ENCODE data around the gene CPB1.
"Not testable (repeated sequence)": the region's sequence is repeated elsewhere in the genome, so short reads cannot be mapped to it uniquely, and the experiment has no call there.

Gene CPB1

DNA sequence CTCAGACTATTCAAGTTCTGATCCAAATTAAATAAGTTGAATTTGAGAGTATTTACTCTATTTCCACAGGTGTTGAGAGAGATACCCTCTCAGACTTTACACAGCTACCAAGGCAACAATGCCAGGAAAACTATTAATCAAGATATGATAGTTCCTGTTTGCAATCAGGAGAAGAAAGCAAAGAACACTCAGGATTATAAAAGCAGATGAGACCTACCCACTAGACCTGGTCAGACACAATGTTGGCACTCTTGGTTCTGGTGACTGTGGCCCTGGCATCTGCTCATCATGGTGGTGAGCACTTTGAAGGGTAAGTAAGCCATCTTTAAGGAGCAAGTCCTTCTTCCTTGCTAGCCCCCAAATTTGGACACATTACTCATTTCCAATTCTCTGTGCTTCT lies at the start of gene CPB1:
Gene CPB1, plus strand, starts transcription at position 227 of the 400 bp plus-strand sequence. Its CDS starts 13 bp downstream, at position 240.
- no peak for DNase-seq (ENCODE audit: low spot score)

DNA sequence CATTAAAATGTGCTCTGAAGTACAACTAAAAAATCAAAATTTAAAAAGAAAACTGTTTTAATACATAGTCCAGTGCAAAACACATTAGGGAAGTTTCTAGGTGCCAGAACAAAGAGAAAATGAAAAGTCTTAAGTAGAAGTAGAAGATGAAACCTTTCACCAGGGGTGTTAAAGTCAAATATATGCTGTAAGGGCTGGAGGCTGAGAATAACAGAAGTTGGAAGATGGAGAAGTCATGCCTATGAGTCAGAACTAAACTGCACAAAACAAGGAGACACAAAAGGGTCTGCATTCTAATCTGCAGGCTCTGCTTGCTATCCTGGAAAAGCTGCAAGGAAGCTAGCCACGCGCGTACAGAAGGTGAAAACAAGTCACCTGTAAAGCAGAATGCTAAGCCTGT lies 48.7 kb upstream of the CPB1 start:
- no peak for DNase-seq (ENCODE audit: low spot score)

DNA sequence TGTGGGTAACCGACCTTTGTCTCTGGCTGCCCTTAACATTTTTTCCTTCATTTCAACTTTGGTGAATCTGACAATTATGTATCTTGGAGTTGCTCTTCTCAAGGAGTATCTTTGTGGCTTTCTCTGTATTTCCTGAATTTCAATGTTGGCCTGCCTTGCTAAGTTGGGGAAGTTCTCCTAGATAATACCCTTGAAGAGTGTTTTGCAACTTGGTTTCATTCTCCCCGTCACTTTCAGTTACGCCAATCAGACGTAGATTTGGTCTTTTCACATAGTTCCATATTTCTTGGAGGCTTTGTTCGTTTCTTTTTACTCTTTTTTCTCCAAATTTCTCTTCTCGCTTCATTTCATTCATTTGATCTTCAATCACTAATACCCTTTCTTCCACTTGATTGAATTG lies 42.6 kb upstream of the CPB1 start:
- DNase-seq (ENCODE audit: low spot score): not testable (repeated sequence)

DNA sequence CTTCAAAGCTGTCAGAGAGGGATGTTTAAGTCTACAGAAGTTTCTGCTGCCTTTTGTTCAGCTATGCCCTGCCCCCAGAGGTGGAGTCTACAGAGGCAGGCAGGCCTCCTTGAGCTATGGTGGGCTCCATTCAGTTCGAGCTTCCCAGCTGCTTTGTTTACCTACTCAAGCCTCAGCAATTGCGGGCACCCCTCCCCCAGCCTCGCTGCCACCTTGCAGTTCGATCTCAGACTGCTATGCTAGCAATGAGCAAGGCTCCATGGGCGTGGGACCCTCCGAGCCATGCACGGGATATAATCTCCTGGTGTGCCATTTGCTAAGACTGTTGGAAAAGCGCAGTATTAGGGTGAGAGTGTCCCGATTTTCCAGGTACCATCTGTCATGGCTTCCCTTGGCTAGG lies 41.5 kb upstream of the CPB1 start:
- not testable (repeated sequence) for DNase-seq (ENCODE audit: low spot score)

DNA sequence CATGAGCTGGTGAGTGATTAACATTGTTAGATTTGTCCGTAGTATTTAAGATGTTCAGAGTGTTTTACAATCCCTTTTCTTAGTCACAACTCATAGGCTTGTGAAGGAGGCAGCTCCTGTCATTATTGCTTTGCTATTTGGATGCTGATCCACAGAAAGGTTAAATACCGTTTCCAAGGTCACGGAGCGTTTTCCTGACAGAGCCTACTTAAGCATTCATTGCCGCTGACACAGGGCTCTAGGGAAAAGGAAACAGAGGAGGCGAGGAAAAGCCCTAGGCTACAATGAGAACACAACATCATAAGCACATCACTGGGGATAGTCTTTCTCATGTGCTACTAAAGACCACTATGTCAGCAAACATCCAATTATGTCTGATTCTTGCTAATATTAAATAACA lies 38.5 kb upstream of the CPB1 start:
- DNase-seq (ENCODE audit: low spot score): no peak

DNA sequence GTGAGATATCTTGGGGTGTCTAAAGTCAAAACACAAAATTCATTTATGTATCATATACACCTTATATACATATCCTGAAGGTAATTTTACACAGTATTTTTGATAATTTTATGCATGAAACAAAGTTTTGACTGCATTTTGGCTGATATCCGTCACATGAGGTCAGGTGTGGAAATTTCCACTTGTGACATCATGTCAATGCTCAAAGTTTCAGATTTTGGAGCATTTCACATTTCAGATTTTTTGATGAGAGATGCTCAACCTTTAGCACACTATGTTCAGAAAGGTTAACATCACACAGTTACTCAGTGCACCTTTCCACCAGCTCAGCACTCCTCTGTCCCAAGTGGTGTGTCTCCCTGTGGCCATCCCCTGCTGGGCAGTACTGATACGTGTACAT lies 37.7 kb upstream of the CPB1 start:
- no peak for DNase-seq (ENCODE audit: low spot score)

DNA sequence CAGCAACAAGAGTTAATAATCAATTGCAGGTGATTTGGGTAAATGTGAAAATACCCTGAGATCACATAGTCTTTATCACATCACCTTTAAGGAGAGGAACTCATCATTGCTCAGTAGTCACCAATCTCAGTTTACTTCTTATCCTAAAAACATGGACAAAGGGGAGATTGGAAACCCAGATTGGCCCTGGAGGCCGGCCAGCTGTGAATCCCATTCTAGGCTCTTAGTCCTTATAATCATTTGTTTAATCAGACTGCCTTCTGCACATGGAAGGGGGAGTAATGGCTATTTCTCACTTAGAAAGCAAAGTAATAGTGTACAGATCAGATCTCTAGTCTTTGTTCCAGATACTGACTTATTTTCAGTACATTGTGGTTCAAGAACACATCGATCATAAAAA lies 37.2 kb upstream of the CPB1 start:
- peak; percentile 44 for DNase-seq (ENCODE audit: low spot score)

DNA sequence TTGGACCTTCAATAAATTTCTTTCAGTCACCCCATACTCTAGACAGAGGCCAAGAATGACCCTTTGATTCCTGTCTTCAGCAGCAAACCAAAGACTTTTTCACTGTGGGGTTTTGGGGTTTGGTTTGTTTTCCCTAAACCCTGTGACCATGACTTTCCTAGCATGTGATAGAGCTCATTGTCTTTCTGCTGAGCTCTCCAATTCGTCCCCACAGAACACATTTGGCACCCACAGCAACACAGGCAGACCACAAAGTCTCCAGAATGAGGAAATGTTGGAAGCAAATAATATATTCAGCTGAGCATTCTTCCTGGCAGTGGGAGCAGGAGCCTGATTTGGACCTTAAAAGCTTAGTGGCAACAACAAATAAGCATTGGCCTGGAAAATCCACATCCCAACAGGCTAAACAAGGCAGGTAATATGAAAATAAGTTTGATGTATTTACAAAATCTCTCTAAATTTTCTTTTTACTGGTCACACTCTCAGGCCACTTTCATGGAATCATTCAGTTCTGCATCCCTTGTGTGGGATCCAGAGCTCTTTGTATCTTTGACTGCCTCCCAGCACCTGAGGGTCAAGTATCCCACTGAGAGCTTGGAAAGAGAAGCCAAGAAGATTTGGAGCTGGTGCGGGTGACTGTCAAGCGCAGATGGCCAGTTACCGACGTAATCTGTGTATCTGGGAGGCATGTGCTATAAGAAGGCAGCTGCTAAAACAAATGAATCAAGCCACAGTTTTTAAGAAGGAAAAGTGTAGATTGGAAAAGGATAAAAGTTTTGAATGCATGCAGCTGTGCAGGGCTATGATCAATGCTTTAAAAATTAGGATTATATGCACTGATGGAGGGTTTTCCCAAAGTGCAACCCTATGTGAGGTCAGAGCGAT lies 36.5 kb upstream of the CPB1 start:
- peak; percentile 93 for DNase-seq (ENCODE audit: low spot score)

DNA sequence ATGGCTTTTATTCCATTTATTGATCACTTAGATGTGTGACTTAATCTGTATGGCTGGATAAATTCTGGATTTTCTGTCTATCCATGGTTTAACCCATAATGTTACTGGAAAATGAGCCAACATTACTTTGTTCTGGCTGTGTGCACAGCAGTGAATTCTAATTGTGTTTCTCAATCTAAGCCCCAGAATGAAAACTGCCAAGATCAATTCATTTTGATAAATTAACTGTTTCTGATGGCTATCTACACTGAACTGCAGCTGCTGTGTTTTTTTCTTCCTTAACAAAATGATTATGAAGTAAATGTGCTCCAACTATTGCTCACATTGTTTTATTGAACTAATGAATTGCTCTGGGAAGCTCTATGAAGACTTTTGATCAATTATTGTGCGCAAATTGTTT lies 35.7 kb upstream of the CPB1 start:
- DNase-seq (ENCODE audit: low spot score): no peak

DNA sequence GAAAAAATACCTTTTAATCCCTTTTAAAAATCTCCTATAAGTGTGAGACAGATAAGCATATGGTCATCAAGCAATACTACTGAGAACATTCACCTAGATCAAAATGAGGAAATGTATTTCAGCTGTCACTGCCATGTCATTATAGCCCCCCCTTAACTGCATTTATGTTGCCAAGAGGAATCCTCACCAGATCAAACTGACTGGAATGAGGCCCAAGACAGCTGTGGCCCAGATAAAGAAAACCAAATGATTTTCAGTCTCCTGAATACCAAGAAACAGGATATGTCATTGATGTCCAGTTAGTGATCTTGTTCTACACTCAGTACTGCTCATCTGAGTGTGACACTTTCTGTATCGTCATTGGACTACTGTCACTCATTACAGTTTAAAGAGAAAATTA lies 35.1 kb upstream of the CPB1 start:
- DNase-seq (ENCODE audit: low spot score): no peak

DNA sequence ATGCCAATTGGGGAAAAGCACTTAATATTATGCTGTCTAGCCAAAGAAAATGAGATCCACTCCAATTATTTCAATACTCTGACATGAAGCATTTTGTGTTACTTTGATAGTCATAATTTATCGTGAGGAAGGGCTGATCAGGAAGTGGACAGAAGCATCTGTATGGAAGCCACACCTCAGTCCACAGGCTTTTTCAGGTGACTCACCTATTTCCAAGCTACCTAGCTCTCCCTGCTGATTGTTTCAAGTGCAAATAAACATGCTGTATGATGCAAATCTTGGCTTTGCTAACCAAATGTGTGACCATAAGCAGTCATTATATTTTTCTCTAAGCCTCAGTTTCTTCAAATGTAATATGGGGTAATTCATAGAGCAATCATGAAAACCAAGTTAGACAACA lies 30.8 kb upstream of the CPB1 start:
- DNase-seq (ENCODE audit: low spot score): no peak

DNA sequence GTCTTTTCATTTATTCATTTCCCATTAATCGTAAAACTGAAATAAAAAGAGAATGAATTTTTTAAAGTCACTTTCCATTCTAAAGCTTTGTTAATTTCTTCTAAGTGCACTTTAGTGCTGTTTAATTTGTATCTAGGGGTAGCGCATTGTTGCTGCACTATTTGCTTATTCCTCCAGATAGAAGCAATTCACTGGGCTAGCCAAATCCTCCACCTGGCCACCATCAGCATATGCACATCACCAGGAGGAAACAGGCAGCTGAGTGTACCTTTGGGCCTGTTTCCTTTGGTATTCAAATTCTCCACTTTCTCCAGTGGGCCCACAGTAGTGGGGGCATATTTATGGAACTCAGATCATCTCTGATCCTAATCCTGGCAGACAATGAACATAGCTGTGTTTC lies 29.8 kb upstream of the CPB1 start:
- no peak for DNase-seq (ENCODE audit: low spot score)

DNA sequence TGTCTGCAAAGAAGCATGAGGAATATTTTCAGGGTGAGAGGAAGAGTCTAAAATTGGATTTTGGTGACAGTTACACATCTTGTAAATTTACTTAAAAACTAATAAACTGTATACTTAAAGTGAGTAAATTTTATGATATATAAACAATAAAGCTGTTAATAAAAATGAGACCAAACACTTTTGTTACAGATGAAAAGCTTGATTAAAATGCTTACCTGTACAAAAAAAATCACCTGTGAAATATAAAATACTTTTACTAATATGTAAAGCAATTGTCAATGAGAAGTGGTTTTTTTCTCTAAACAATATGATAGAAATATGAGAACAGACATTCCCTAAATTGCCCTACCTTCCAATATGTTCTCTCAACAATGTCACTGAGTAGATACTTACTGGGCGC lies 27.2 kb upstream of the CPB1 start:
- no peak for DNase-seq (ENCODE audit: low spot score)

DNA sequence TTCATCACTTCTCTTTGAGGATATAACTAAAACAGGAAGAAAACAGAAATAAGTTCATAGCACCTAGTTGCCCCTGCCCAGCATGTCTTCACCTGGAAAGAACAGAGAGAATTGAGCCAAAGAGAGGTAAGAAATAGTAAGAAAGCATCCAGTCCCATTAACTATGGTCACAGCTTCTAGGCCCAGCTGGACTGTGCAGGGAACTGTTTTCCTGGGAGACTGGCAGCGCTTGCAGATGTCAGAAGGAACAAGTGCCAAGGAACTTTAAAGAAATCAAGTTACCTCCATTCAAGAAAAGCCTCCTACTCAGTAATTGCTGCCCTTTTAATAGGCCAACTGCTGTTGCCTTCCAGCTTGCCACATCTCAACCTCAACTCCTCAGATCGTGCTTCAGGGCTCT lies 17.8 kb upstream of the CPB1 start:
- no peak for DNase-seq (ENCODE audit: low spot score)

DNA sequence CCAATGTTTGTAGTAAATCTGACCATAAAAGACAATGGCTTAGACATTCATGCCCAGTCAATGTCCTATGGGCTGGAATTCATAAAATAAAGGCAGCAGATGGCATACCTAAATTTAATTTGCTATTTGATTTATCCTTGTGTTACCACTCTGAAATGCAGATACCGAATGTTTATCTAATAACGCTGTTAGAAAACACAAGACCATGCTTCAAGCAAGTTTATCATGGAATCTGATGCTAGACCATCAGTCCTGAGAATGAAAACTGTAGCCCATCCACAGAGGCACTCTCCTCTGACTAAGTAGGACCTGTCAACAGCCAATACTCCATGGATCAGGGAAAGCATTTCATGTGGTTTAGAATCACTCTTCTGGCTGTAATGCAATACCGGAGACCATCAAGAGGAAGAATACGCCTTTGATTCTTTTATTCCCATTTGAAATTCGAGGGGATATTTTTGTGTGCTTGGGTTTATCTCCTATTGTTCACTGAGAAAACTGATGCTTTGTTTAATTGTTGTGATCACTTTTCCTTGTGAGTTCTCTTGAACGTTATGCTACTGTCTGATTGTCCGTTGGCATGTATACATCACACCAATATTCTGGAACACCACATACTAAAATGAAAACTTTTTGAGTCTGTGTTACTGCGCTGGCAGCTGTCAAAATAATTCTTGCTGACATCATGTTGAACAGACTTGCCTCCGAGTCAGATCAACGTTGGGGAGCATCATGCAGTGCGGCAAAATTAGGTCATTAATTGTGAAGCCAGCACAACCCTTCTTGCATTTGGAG lies 12.1 kb upstream of the CPB1 start:
- peak; percentile 70 for DNase-seq (ENCODE audit: low spot score)

DNA sequence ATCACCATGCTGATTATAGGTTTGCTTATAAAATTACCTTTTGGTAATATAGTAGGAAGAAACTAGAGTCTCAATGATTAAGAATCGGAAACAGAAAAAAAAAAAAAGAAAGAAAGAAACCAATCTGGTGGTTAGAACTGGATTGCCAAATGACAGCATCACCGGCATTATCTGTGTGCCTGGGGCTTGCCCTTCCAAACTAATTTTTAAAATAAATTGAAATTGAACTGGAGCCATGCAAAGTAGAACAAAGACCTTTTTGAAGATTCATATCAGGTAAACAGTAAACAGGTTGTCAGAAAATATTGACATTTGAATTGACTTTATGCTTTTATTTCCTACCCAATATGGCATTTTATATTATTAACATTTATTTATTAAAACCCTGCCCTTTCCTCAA lies 11.2 kb upstream of the CPB1 start:
- DNase-seq (ENCODE audit: low spot score): no peak

DNA sequence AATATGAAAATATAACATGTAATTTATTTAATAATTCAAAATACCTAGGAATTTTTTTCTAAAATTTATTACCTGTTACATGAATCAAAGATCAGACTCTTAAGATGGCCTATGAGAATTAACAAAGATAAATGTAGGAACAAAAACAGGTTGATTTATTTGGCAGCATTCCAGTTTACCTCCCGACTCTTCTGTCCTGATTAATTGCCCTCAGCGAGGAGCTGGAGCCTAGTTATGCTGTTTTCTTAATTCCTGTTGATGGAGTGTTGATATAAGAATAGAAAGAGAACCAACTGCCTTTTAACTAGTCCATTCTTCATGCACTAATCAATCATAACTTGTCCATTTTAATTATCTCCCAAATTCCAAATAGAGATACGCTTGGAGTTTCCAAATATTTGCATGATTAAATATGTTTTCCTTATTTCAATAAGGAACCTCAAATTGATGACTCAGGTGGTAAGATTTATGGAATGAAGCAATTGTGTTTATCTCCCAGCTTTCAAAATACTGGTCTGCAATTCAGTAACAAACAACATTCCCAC lies 10.6 kb upstream of the CPB1 start:
- no peak for DNase-seq (ENCODE audit: low spot score)

DNA sequence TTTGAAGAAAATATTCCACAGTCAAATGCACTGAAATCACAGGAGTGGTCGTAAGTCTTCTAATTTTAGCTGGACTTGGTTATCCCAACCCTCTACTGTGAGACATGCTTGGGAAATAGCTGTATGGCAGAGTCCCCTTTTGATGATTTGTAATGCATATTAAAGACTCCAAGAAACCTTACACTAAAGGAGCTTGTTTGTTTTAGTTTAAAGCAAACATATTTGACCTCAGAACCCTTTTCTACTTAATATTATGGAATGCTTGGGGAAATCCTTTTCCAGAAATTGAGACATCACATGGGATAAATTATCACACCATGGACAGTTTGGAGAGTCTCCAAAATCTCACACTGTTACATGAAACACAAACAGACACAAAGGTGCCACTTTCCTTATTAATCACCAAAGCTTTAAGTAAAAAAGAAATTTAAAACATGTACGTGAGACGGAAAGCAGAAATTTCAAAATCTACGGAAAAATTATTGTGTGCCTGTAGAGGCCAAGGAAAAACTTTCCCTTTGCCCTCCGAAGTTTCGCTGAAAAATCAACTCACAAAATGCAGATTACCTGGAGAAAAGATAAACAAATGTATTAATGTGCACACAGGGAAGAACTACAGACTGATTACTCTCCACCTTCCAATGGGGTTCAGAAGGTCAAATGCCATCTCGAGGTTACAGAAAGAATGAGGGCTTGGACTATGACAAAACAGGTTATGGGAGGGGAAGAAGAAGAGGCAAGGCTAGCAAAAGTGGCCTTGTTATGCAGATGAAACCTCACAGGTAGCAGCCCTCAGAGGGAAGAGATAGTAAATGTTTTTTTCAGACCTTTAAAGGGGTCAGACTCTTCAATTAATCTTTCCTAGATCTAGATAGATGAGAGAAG lies 7.0 kb upstream of the CPB1 start:
- no peak for DNase-seq (ENCODE audit: low spot score)

DNA sequence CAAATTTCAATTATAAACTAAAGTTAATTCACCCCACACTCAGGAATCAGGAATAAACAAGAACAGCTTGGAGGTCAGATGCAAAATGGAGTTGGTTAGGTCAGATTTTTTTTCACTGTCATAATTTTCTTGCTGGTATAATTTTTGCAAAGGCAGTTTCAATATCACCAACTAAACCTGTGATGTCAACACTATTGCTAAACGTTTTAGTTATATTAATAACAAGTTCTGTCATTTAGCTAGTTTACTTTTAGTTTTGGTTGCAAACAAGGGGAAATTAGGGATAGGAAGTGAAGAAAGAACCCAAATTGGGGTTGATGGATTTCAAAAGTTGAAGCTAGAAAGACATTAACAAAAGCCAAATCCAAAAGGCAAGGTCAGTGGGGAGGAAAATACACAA lies 4.6 kb upstream of the CPB1 start:
- DNase-seq (ENCODE audit: low spot score): no peak

DNA sequence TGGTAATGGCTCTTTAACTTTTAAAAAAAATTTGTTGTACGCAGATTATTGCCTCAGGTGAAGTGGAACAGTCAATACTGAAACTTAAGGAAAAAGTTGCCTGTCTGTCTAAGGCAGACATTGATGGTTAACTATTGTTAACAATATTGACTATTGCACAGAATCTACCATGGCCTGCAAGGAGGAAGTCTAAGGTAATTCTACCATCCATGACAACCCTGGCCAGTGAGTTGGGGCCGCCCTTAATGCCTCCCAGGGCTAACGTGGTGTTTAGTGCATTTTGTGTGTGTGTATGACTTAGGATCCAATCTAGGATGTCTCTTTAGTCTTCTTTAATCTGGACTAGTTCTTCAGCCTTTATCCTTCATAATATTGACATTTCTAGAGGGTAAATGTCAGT lies 2.1 kb upstream of the CPB1 start:
- no peak for DNase-seq (ENCODE audit: low spot score)

DNA sequence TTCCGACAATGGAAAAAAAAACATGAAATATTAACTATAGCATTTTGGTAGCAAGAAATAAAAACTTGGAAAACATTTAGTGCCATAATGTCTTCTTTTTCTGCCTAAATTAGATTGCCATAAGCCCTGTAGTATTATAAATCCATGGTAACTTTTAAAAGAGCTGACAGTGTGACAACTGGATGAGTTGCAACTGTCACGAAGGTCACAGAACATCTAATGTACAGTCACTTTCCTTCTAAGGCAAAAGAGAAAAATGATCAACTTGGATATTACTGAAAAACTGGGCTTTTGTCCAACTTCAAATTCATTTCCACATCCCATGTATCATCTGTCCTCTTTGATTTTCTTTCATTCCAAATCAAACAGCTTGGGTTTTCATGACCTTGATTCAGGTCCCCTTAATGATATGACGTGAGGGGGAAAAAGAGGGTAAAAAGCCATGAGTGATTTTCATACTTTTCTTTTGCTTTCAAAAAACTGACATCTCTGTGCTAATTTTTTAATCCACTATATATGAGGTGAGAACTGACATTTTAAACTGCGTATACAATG lies 602 bp downstream of the CPB1 start:
- no peak for DNase-seq (ENCODE audit: low spot score)

DNA sequence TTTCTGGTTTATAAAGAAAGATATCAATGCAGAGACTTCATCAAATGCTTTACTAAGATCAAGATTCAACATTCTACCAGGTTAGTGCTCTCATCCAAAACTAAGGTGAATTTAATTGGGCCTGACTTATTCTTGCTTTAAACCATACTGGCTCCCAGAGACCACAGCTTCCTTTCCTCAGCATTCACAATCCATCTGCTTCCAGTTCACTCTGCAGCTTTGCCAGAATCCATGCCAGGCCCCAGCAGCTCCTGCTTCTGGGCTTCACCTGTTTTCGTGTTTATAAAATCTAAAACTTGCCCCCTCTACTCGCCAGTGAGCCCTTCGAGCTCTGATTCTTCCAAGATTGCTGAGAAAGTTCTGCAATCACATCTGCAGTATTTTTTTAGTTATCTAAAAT lies 2.3 kb downstream of the CPB1 start:
- DNase-seq (ENCODE audit: low spot score): no peak

Data from putamen (tissue), 1 donor.